ENCODE measurements around the gene FAT3. TPM values are rescaled to one million over a fixed set of nuclear protein-coding genes. Genes with fewer than 3 reads are reported as not detected.

FAT3 gene
- polyA plus RNA-seq, 4 donors, result 0.01 to 0.44 TPM; not detected in 2

DNA sequence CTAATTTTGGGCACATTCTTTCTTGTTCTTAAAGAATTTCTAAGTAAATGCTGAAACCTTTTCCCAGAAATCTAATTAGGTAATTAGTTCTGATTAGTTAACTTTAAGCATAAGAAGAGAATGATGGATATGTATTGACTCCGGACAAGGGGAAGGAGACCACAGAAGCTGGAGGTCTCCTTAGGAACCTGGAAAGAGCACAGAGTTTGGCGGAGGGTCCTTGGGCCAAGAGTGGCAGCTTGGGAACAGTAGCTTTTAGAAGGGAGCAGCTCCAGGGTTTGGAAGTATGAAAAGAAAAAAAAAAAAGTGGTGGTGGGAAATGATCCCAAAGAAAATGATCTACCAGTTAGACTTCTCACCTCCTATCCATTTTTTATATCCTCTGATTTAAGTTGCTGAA is 42.7 kb downstream of the FAT3 start:
- no peak for FAIRE-seq
- 84 to 87% (median 86%) methylated on average over 2 of the region's 2 CpGs for WGBS, 3 donors

DNA sequence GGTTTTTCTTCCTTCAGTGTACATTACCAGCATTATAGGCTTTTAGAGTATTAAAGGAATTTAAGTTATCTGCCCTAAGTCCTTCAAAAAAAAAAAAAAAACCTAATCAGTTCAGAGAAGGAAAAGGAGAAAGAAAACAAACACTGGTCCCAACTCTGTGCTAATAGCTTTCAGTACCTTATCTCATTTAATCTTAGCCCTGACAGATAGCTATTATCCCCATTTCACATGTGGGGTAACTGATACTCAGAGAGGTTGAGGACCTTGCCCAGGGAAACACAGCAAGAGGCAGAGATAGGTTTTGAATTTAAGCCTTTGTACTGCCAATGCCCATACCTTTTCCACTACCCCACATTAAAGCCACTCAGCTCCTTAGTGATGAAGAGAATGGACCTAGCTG is 43.4 kb downstream of the FAT3 start:
- no peaks in the 10 kb centered on the region for H3K27me3 ChIP-seq (ENCODE audit: control insufficient read depth in 3 of 3, insufficient read depth in 3 of 3, low read length in 3 of 3)
- FAIRE-seq (no peak), DNase-seq (no peak)
- H3K4me3 ChIP-seq (ENCODE audit: low read depth in 1 of 3, low read length in 3 of 3), result no peak overlapping the region
- H3K9me3 ChIP-seq (ENCODE audit: control insufficient read depth in 2 of 2, insufficient read depth in 1 of 2, low read depth in 1 of 2, low read length in 1 of 2), result peaks cover 0 to 5% of the 10 kb centered on the region in 2 donors
- H3K4me1 ChIP-seq (ENCODE audit: control insufficient read depth in 3 of 3, insufficient read depth in 2 of 3, low read depth in 1 of 3, low read length in 2 of 3), result peaks cover 0 to 8% (median 0%) of the 10 kb centered on the region in 3 donors
- H3K36me3 ChIP-seq (ENCODE audit: control insufficient read depth in 3 of 3, insufficient read depth in 2 of 3, low read depth in 1 of 3, low read length in 3 of 3), result no peaks in the 10 kb centered on the region
- H3K27ac ChIP-seq (ENCODE audit: low read depth in 1 of 3, low read length in 2 of 3), result peak overlapping the region in 1 of 3 donors; percentile 62

More for the DNA sequence above, 42.7 kb downstream of the FAT3 start:
- peak overlapping the region in 1 of 3 donors; percentile 62 for H3K27ac ChIP-seq (ENCODE audit: low read depth in 1 of 3, low read length in 2 of 3)
- no peak overlapping the region for H3K4me3 ChIP-seq (ENCODE audit: low read depth in 1 of 3, low read length in 3 of 3)
- peaks cover 0 to 8% (median 0%) of the 10 kb centered on the region in 3 donors for H3K4me1 ChIP-seq (ENCODE audit: control insufficient read depth in 3 of 3, insufficient read depth in 2 of 3, low read depth in 1 of 3, low read length in 2 of 3)
- no peaks in the 10 kb centered on the region for H3K27me3 ChIP-seq (ENCODE audit: control insufficient read depth in 3 of 3, insufficient read depth in 3 of 3, low read length in 3 of 3)
- H3K36me3 ChIP-seq (ENCODE audit: control insufficient read depth in 3 of 3, insufficient read depth in 2 of 3, low read depth in 1 of 3, low read length in 3 of 3), result no peaks in the 10 kb centered on the region
- H3K9me3 ChIP-seq (ENCODE audit: control insufficient read depth in 2 of 2, insufficient read depth in 1 of 2, low read depth in 1 of 2, low read length in 1 of 2), result peaks cover 0 to 5% of the 10 kb centered on the region in 2 donors
- DNase-seq, result no peak

DNA sequence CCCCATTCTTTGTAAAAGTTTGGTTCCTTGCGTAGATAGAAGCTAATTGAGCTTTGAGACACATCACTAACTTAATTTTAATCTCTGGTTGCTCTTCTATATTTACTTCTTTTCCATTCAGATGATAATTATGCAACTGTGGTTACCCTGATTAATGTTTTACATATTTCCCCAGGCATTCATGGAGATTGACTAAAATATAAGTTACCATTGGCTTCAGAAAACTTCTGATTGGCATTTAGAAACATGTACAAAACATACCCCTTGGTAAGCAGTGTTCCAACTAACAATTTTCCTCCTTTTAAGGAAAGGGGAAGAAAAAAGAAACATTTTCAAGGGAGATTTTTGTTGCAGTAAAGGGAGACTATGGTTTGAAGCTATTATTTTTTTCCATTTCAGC is 43.9 kb downstream of the FAT3 start:
- Histone ChIP-seq H3K4me3 (ENCODE audit: low read depth in 1 of 3, low read length in 3 of 3) (no peak overlapping the region), H3K27me3 (ENCODE audit: control insufficient read depth in 3 of 3, insufficient read depth in 3 of 3, low read length in 3 of 3) (no peaks in the 10 kb centered on the region), H3K4me1 (ENCODE audit: control insufficient read depth in 3 of 3, insufficient read depth in 2 of 3, low read depth in 1 of 3, low read length in 2 of 3) (peaks cover 0 to 8% (median 0%) of the 10 kb centered on the region in 3 donors), H3K9me3 (ENCODE audit: control insufficient read depth in 2 of 2, insufficient read depth in 1 of 2, low read depth in 1 of 2, low read length in 1 of 2) (peaks cover 0 to 5% of the 10 kb centered on the region in 2 donors), H3K27ac (ENCODE audit: low read depth in 1 of 3, low read length in 2 of 3) (peak overlapping the region in 1 of 3 donors; percentile 26), H3K36me3 (ENCODE audit: control insufficient read depth in 3 of 3, insufficient read depth in 2 of 3, low read depth in 1 of 3, low read length in 3 of 3) (no peaks in the 10 kb centered on the region)
- no peak for FAIRE-seq
- no peak for DNase-seq
- WGBS, 3 donors, result 72 to 81% (median 76%) methylated on average over 1 of the region's 1 CpG

DNA sequence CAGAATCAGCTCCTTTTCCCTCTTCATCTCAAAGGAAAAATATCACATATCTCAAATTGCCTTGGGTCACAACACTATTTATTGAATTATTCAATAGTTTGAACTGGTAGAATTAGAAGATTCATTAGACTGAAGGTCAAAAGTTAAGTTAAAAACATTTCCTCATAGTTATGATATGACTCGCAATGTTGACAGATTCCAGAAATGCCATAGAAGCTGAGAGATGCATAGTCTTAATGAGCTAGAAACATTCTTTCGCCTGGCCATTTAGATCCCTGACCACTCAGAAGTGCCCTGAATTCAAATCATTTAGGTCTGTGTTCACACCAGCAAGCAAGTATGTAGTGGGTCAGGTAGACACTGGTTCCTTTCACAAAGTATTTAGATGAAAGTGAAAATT is 44.4 kb downstream of the FAT3 start:
- FAIRE-seq (no peak), DNase-seq (peak; percentile 29 to 42)
- peaks cover 0 to 8% (median 0%) of the 10 kb centered on the region in 3 donors for H3K4me1 ChIP-seq (ENCODE audit: control insufficient read depth in 3 of 3, insufficient read depth in 2 of 3, low read depth in 1 of 3, low read length in 2 of 3)
- no peaks in the 10 kb centered on the region for H3K36me3 ChIP-seq (ENCODE audit: control insufficient read depth in 3 of 3, insufficient read depth in 2 of 3, low read depth in 1 of 3, low read length in 3 of 3)
- WGBS, 3 donors, result 54 to 60% (median 60%) methylated on average over 2 of the region's 2 CpGs
- H3K9me3 ChIP-seq (ENCODE audit: control insufficient read depth in 2 of 2, insufficient read depth in 1 of 2, low read depth in 1 of 2, low read length in 1 of 2), result peaks cover 0 to 5% of the 10 kb centered on the region in 2 donors
- H3K4me3 ChIP-seq (ENCODE audit: low read depth in 1 of 3, low read length in 3 of 3), result no peak overlapping the region
- no peaks in the 10 kb centered on the region for H3K27me3 ChIP-seq (ENCODE audit: control insufficient read depth in 3 of 3, insufficient read depth in 3 of 3, low read length in 3 of 3)
- peak overlapping the region in 1 of 3 donors; percentile 26 for H3K27ac ChIP-seq (ENCODE audit: low read depth in 1 of 3, low read length in 2 of 3)

DNA sequence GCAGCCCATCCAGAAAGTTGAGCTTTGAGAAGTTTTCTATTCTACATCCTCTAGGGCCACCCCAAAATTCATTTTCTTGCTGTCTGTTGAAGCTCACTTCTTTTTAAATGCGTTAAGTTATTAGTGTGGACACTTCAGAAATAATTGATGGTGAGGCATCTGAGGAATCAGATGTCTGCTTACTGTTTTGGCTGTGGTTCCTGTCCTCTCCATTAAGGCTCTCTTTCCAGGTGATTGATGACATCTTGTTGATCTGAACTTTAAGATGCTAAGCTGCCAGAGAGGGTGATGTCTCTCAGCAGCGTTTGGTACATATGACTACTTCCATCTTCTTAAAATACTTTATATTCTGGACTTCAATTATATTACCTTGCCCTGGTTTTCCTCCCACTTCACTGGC is 45.2 kb downstream of the FAT3 start:
- peaks cover 0 to 8% (median 0%) of the 10 kb centered on the region in 3 donors for H3K4me1 ChIP-seq (ENCODE audit: control insufficient read depth in 3 of 3, insufficient read depth in 2 of 3, low read depth in 1 of 3, low read length in 2 of 3)
- FAIRE-seq (no peak), DNase-seq (no peak)
- 82 to 91% (median 86%) methylated on average over 2 of the region's 2 CpGs for WGBS, 3 donors
- no peaks in the 10 kb centered on the region for H3K36me3 ChIP-seq (ENCODE audit: control insufficient read depth in 3 of 3, insufficient read depth in 2 of 3, low read depth in 1 of 3, low read length in 3 of 3)
- H3K4me3 ChIP-seq (ENCODE audit: low read depth in 1 of 3, low read length in 3 of 3), result no peak overlapping the region
- H3K27me3 ChIP-seq (ENCODE audit: control insufficient read depth in 3 of 3, insufficient read depth in 3 of 3, low read length in 3 of 3), result no peaks in the 10 kb centered on the region
- peaks cover 0 to 5% of the 10 kb centered on the region in 2 donors for H3K9me3 ChIP-seq (ENCODE audit: control insufficient read depth in 2 of 2, insufficient read depth in 1 of 2, low read depth in 1 of 2, low read length in 1 of 2)
- no peak overlapping the region for H3K27ac ChIP-seq (ENCODE audit: low read depth in 1 of 3, low read length in 2 of 3)

DNA sequence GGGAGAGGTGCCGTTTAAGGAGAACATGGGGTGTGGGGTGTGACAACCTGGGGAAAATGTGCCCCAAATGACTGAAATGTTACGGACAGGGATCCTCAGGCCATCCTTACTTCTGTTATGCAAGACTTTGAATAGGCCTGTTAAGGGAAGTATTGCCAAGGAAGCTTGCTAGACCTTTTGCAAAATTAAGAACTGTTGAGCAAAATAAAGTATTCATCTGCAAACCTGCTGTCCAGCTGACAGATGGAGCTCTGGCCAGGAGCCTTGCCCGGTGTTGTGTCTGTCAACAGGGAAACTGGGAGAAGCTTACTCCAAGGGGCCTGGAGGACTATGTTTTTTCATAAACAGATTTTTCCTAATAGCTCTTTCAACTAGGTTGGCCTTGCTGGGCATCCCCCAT is 48.0 kb downstream of the FAT3 start:
- Histone ChIP-seq H3K27me3 (ENCODE audit: control insufficient read depth in 3 of 3, insufficient read depth in 3 of 3, low read length in 3 of 3) (no peaks in the 10 kb centered on the region), H3K9me3 (ENCODE audit: control insufficient read depth in 2 of 2, insufficient read depth in 1 of 2, low read depth in 1 of 2, low read length in 1 of 2) (no peaks in the 10 kb centered on the region), H3K27ac (ENCODE audit: low read depth in 1 of 3, low read length in 2 of 3) (no peak overlapping the region), H3K36me3 (ENCODE audit: control insufficient read depth in 3 of 3, insufficient read depth in 2 of 3, low read depth in 1 of 3, low read length in 3 of 3) (no peaks in the 10 kb centered on the region), H3K4me1 (ENCODE audit: control insufficient read depth in 3 of 3, insufficient read depth in 2 of 3, low read depth in 1 of 3, low read length in 2 of 3) (peaks cover 0 to 8% (median 0%) of the 10 kb centered on the region in 3 donors), H3K4me3 (ENCODE audit: low read depth in 1 of 3, low read length in 3 of 3) (no peak overlapping the region)
- 85 to 90% (median 89%) methylated on average over 3 of the region's 3 CpGs for WGBS, 3 donors
- DNase-seq (no peak), FAIRE-seq (no peak)

Measured in small intestine (tissue), 7 donors.